ENCODE results near the gene ATXN3L.

GRCh38 chrX:13327666-13328065 lies 7.8 kb upstream of the ATXN3L start:
- no peak for TF ChIP-seq EZH2 (IDR thresholded peaks at IDR 0.05; ENCODE audit: low read depth, unreplicated experiment)
- no peak for TF ChIP-seq CTCF (conservative IDR thresholded peaks at IDR 0.05; ENCODE audit: low read depth in 2 of 2)
- TF ChIP-seq REST (IDR thresholded peaks at IDR 0.05; ENCODE audit: unreplicated experiment) = no peak
- no peak for TF ChIP-seq POLR2AphosphoS5 (IDR thresholded peaks at IDR 0.05; ENCODE audit: low read depth)
- no peak for TF ChIP-seq CREB1 (CRISPR knock-in tag; IDR thresholded peaks at IDR 0.05; ENCODE audit: low read depth)
- TF ChIP-seq, protein P1, sequence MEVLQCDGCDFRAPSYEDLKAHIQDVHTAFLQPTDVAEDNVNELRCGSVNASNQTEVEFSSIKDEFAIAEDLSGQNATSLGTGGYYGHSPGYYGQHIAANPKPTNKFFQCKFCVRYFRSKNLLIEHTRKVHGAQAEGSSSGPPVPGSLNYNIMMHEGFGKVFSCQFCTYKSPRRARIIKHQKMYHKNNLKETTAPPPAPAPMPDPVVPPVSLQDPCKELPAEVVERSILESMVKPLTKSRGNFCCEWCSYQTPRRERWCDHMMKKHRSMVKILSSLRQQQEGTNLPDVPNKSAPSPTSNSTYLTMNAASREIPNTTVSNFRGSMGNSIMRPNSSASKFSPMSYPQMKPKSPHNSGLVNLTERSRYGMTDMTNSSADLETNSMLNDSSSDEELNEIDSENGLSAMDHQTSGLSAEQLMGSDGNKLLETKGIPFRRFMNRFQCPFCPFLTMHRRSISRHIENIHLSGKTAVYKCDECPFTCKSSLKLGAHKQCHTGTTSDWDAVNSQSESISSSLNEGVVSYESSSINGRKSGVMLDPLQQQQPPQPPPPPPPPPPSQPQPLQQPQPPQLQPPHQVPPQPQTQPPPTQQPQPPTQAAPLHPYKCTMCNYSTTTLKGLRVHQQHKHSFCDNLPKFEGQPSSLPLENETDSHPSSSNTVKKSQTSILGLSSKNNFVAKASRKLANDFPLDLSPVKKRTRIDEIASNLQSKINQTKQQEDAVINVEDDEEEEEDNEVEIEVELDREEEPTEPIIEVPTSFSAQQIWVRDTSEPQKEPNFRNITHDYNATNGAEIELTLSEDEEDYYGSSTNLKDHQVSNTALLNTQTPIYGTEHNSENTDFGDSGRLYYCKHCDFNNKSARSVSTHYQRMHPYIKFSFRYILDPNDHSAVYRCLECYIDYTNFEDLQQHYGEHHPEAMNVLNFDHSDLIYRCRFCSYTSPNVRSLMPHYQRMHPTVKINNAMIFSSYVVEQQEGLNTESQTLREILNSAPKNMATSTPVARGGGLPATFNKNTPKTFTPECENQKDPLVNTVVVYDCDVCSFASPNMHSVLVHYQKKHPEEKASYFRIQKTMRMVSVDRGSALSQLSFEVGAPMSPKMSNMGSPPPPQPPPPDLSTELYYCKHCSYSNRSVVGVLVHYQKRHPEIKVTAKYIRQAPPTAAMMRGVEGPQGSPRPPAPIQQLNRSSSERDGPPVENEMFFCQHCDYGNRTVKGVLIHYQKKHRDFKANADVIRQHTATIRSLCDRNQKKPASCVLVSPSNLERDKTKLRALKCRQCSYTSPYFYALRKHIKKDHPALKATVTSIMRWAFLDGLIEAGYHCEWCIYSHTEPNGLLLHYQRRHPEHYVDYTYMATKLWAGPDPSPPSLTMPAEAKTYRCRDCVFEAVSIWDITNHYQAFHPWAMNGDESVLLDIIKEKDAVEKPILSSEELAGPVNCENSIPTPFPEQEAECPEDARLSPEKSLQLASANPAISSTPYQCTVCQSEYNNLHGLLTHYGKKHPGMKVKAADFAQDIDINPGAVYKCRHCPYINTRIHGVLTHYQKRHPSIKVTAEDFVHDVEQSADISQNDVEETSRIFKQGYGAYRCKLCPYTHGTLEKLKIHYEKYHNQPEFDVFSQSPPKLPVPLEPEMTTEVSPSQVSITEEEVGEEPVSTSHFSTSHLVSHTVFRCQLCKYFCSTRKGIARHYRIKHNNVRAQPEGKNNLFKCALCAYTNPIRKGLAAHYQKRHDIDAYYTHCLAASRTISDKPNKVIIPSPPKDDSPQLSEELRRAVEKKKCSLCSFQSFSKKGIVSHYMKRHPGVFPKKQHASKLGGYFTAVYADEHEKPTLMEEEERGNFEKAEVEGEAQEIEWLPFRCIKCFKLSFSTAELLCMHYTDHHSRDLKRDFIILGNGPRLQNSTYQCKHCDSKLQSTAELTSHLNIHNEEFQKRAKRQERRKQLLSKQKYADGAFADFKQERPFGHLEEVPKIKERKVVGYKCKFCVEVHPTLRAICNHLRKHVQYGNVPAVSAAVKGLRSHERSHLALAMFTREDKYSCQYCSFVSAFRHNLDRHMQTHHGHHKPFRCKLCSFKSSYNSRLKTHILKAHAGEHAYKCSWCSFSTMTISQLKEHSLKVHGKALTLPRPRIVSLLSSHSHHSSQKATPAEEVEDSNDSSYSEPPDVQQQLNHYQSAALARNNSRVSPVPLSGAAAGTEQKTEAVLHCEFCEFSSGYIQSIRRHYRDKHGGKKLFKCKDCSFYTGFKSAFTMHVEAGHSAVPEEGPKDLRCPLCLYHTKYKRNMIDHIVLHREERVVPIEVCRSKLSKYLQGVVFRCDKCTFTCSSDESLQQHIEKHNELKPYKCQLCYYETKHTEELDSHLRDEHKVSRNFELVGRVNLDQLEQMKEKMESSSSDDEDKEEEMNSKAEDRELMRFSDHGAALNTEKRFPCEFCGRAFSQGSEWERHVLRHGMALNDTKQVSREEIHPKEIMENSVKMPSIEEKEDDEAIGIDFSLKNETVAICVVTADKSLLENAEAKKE (CRISPR knock-in tag; IDR thresholded peaks at IDR 0.05) = no peak
- TF ChIP-seq JUNB (IDR thresholded peaks at IDR 0.05; ENCODE audit: unreplicated experiment) = no peak
